SK-N-MC (cell line): ENCODE results near the gene ARHGEF6.

ENCODE experiments used
- EZH2 ChIP-seq: fragments of 200-600 bp; sonication (generic); IDR thresholded peaks from one replicate; pipeline ENCODE4 v1.6.1; 2017; ENCODE audit warnings: antibody characterized with exemption
- FOXP2 ChIP-seq: optimal IDR thresholded peaks from 2 replicates; pipeline ENCODE3; 2011; ENCODE audit warnings: mild to moderate bottlenecking, moderate library complexity; ENCODE audit not compliant: insufficient read depth; ENCODE audit errors: extremely low read length, control extremely low read depth
- POLR2AphosphoS5 ChIP-seq: IDR thresholded peaks from 2 replicates; pipeline ENCODE4 v1.6.1; 2012; ENCODE audit warnings: mild to moderate bottlenecking, low read depth, low read length, borderline replicate concordance

DNA sequence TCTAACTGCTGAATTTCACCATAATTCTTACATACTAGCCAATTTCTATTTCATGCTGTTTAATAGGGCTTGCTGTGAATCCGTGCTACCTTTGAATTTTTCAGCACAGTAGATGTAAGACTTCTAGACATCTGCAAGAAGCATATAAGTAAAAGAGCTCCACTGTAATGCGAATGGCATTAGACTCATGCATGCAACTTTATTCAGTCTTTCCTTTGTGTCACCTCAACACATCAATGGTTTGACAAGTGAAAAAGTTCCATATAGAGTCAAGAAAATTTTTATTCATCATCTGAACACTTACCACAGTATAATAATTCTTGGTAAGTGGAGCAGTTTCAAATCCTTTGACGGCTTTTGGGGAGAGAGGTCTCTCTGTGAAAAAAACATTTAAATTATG lies 48.9 kb downstream of the ARHGEF6 start:
- TF ChIP-seq EZH2 (no peak), POLR2AphosphoS5 (no peak), FOXP2 (no peak)
